HS-5 (cell line): ENCODE results near the gene GAD1.
A peak's percentile ranks its signal among the peaks of the same experiment; 100 is the strongest.

Source experiments
- DNase-seq: peaks from one replicate; pipeline ENCODE4 v3.0.0-alpha.2; 2012; ENCODE audit warnings: low read depth

GAD1 gene

DNA sequence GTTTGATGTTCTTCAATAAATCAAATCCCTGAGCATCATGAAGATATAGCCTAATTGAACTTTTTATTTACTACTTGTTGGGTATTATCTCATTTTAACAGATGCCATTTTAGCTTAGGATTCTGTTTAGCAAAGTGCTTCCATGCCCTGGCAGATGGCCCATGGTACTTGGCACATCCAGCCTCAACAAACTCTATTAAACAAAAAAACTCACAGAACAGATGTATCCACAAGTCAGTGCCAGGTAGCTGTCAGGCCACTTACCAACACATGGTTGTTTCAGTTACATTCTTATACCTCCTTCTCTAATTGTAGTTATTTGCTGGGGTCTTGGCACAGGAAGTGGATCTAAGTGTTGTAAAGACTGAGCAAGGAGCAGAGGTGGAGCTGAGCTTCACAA is 29.6 kb downstream of the GAD1 start:
- no peak for DNase-seq

DNA sequence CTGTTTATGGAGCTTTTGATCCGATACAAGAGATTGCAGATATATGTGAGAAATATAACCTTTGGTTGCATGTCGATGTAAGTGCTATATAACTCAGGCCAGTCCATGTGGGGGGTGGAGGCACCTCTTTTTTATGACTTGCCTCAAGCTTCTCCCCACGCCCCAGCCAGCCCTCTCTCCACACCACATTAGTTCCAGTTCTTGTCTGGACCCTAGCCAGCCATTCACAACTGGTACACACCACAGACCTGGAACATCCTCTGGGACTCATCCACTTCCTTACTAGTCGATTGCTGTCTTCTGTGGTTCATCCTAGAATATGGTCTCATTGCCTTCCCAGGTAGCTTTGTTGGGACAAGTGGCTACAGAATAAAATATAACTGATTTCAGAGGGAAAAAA is 31.0 kb downstream of the GAD1 start:
- DNase-seq = no peak

DNA sequence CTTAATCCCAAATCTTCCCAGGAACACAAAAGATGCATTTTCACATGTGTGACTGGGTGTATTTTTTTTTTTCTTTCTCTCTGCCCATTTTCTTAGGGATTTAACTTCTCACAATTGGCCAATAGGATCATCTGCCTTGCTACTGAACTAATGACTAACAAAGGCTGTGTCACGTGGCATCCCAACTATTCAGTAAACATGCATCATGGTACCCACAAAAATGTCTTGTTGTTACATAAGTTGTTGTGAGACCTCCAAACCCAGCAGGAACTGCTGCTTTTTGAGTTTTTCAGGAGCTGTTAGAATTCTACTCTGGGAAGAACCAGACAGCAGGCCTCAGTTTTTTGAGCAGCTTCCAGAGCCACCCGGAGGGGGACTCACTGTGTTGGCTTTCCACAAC is 31.9 kb downstream of the GAD1 start:
- DNase-seq = peak; percentile 76

DNA sequence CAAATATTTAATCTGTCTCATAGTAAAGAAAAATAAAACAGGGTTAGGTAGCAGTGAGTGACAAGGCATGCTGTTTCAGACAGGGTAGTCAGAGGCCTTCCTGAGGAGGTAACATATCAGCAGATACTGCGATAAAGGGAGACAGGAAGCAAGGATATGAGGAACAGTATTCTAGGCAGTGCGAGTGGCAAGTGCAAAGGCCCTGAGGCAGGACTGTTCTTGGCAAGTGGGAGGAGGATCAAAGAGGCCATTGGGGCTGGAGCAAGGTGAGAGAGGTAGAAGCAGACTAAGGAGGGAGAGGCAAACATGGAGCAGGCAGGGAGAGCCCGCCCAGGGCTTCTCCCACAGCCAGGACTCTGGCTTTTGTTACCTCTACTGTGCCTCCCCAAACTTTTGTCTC is 33.6 kb downstream of the GAD1 start:
- no peak for DNase-seq

DNA sequence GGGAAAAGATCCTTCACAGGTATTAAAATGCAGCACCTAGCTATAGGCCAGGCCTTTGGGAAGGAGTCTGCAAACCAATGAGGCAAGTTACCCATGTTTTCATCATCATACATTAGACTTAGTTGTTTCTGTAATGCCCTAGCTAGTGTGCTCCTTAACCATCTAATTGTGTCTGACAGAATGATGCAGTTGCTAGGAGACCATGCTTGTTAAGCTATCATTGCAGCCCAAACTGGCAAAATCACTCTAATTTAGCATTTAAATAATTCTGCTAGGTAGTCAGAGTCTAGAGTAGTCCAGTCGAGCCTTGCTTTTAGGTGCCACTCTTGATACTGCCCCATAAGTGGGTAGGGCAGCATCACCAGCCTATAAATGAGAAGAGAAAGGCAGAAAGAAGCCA is 34.9 kb downstream of the GAD1 start:
- DNase-seq = no peak

DNA sequence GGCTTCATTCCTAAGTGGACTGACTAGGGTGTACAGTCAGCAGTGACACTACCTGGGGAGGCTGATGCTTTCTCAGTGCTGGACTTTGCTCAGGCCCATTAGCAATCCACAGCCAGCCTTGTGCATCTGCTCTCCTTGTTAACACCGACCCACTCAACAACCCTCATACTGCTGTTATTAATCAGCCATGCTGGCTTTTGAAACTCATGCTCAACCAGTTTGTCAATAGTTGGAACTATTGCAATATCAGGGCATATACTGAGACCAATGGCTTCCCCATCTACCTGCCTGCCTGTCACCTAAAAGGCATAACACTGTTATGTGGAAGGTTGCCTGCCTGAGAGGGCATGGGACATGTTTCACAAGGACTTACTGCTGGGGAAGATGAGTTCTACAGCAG is 39.4 kb downstream of the GAD1 start:
- DNase-seq = no peak

DNA sequence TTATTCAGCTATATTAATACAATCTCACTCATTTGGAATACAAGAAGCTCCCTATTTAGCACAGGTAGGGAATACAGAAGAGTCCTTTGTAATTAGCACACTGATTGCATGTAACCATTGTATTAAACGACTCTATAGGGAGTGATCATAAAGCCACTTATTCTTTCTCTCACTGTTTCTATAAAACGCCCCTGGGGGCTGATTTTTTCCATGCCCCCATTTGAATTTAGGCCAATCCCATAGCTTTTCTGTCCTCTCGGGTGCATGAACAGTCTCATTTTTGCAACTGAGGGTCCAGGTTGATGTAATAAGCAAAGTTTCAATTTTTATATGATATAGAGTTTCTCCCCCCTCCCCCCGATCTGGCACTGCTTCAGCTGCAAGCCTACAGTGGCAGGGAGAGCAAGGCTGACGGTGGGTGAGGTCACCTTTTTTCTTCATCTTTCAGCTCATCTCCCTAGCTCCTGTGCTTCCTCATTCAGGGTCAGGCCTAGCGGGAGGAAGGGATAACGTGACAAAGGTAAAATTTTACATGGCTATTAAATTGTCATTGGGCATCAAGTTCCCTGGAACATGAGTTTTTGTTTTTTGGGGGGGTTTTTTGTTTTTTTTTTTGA is 45.7 kb downstream of the GAD1 start:
- no peak for DNase-seq

DNA sequence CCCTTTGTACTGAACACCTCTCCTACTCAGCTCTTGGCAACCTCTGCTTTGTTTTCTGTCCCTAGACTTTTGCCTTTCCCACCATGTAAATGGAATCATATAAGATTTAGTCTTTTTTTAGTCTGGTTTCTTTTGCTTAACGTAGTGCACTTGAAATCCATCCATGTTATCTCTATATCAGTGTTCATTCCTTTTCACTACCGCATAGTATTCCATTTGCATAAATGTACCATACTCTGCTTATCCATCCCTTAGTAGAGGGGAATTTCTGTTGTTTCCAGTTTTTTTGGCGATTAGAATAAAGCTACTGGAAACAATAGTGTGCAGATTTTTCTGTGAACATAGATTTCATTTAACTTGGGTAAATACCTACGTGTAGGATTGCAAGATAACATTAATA is 46.4 kb downstream of the GAD1 start:
- no peak for DNase-seq

DNA sequence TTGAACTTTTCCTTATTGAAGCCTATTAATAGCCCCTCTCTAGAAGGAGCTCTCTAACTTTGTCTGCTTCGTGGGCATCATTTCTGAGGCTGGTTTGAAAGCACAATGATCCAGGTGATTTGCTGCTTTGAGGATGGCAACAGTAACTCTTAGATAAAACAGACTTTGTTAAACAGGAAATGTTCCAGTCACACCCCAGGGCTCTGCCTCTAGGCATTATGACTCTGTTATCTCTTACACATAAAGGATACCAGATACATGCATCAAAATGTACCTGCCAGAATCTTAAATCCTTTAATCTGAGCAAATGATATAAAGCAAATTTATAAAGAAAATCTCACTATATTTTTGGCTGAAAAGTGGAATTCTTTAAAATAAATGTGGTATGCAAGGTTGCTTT is 52.3 kb downstream of the GAD1 start:
- DNase-seq = no peak

DNA sequence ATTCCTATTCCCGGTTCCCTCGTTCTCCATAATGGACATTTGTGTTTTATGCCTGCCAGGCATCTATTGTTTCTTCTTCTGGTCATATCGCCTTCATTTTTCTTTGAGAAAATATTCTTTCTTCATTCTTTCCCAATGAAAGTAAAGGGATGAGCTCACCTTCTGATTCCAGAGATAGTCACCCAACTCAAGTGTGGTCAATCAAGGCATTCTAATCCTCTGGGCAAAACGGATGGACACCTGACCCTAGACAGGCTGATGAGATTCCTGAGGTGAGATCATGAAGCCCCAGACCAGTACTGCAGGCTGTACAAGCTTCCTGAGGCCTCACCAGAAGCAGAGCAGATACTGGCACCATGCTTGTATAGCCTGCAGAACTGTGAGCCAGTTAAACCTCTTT is 52.8 kb downstream of the GAD1 start:
- DNase-seq = no peak

DNA sequence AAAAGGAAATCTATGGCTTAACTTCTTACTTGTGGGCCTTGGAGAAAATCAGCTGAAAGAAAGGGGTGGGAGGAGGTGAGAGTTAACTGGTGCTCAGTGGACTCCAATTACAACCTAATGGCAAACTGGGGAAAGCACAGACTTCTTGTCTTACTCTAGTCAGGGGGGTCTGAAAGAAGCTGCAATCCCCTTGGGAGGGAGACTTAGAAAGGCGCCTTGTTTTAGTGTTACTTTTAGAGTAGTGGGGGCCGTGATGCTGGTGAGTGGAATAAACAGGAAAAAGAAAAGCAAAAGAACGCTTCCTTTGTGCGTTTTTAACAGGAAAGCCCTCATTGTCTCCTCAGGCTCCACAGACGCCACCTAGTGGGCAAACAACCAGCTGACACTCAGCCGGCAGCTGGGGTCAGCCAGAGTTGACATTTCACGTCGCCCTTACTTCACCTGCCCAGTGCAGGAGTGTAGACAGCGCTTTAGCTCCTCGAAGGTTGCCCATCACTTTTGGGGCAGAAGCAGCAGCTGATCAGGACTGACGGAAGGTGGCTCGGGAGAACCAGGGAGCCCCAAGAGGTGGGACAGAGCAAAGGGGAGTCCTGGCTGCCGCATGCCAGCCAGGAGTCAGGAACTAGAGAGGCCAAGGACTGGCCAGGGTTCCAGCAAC is 56.5 kb downstream of the GAD1 start:
- peak; percentile 57 for DNase-seq

DNA sequence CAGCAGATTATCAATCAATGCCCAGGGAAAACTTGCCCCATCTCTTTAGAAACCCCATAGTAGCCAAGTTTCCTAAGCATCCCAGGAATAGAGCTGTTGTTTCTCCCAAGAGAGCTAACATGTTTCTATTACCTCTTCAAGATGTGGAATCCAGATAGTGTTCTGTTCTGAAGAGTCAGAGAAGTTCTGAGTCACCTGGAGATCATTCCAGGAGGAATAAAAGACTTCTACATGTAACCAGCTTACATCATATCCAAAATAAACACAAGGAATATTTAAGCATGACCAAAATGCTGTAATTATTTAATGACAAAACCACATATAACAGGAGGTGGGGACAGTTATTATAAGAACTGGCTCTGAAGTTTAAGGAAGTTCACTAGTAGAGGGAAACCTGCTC is 61.4 kb downstream of the GAD1 start:
- DNase-seq = no peak

DNA sequence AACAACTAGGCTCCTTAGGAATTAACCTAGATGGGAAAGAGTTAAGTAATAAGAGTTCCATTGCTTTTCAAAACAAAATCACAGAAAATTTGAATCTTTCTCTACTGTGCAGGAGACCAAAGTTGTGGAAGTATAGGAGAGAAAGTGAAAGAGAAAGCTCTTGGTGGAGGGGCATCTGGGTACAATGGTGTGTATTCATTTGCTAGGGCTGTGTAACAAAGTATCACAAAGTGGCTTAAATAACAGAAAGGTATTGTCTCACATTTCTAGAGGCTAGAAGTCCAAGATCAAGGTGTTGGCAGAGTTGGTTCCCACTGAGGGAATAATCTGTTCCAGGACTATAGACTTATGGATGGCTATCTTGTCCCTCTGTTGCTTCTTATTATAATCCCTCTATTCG is 61.8 kb downstream of the GAD1 start:
- DNase-seq = no peak

DNA sequence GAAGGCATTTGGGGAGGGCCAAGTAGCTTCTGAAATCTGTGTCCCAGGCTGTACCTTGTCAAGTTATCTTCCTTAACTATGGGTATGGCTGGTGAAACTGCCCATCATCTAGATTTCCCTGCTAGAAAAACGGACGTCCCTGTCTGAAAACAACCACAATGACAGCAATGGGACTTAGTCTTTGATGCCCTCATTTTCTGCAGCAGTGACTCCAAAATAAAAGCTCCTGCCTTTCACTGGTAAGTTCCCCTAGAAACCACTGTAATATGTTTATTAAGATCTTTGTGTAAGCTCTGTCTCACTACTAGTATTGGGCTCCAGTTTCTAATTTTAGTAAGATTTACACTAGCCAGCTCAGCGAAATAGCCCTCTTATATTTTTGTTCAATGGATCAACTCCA is 65.2 kb downstream of the GAD1 start:
- DNase-seq = no peak

DNA sequence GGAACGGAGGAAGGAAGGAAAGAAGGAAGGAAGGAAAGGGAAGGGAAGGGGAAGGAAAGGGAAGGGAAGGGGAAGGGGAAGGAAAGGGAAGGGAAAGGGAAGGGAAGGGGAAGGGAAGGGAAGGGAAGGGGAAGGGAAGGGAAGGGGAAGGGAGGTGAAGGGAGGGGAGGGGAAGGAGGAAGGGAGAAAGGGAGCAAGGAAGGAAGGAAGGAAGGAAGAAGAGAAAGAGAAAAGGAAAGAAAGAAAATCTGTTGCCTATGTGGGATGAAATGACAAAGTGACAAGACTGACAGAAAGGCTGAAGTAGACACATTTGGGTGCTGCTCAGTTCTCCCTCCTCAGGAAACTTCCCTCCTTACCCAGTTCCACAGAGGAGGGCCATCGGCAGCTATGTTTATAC is 66.1 kb downstream of the GAD1 start:
- no peak for DNase-seq

DNA sequence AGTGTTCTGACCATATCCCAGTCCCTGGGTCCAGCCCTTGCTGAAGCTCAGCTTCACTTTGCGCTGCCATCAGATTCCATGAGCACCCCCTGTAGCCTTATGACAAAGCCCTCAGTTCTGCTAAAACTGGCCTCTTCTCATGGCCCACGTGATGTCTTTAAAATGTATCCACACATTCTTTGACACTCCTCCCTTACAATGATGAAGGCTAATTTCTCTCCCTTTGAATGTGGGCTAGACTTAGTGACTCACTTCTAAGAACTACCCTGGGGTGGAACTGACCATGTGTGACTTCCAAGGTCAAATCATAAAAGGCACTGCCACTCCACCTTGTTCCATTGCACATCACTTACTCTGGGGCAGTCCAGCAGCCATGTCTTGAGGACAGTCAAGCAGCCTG is 67.0 kb downstream of the GAD1 start:
- DNase-seq = no peak

DNA sequence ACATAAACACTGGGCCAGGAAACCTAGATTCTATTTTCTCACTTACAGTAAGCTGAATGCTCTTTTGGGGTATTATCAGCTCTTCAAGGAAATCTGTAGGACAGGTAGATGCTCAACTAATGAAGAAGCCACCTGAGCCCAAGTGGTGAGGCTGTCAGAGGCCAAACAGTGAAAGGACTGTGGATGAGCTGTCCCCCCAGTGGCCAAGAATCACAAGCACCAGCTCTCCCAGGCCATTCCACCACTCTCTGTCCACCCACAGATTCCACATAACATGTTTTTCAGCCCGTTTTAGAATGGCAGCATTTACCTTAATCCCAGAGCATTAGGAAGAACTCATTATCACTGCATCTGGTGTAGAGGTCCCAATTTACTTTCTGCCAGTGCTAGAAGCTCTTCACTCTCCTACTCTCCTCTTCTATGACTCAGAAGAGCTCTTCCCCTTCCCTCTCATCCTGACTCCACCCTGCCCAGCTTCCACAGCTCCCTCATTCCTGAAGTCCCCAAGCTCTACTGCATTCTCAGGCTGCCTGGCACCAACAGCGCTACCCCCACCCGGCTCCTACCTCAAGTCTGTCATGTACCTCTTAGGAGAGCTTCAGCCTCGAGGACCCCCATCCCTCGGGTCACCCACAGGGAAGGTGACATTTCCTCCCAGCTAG is 68.6 kb downstream of the GAD1 start:
- DNase-seq = peak; percentile 26

DNA sequence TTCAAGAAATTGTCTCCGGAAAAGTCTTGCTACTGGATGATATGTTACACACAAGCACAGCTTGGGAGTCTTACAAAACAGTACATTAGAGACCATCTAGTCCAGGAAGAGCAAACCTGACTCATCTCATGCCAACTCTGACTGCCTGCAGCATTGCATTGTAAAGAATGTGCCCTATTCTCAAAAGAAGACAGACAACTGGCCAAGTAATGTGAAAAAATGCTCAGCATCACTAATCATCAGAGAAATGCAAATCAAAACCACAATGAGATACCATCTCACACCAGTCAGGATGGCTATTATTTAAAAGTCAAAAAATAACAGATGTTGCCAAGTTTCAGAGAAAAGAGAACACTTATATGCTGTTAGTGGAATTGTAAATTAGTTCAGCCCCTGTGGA is 69.7 kb downstream of the GAD1 start:
- DNase-seq = peak; percentile 94

DNA sequence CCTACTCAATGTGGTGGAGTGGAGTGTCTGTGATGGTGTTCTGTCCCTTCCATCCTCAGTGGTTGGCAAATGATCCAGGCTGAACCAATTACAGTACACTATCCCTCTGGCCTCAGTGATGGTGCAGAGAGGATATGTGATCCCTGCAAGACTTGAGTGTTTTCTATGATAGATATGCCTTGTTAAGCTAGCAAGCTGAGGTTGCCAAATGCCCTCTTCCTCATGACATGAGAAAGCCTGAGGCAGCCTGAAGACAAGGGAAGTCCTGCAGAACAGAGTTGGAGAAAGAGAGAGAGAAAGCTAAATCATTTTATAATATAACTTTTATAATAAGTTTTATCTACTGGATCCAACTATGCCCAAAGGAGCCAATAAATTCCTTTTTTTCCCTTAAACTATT is 70.8 kb downstream of the GAD1 start:
- no peak for DNase-seq

DNA sequence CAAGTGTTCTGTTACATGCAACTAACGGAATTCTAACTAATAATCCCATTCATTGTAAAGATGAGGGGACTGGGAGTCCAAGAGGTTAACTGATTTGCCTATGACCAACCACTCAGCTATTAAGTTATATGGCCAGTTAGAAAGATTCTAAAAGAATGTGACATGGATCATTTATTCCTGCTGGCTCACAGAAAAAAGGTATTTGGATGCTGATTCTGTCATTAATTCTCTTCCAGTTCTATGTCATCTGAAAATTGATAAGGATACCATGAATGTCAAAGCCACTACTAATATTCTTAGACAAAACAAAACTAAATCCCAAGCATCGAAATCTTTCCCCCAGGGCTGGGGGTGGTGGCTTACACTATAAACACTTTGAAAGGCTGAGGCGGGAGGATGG is 71.2 kb downstream of the GAD1 start:
- no peak for DNase-seq

DNA sequence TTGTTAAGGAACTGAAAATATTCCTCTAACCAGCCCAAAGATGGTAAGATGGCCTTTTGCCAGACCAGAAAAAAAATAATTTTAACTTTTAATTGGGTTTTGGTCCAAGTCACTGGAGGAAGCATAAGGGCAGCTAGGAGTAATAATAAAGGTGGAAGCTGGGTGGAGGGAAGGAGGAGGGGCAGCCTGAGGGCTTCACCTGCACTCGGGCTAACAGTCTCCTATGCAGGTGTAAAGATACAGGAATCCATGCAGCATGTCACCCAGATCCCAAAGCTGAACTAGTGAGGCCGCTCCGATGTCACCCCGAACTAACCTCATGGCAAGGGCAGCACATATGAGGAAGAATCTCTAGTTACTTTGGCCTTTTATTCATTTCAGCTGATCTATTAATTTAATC is 75.2 kb downstream of the GAD1 start:
- no peak for DNase-seq

DNA sequence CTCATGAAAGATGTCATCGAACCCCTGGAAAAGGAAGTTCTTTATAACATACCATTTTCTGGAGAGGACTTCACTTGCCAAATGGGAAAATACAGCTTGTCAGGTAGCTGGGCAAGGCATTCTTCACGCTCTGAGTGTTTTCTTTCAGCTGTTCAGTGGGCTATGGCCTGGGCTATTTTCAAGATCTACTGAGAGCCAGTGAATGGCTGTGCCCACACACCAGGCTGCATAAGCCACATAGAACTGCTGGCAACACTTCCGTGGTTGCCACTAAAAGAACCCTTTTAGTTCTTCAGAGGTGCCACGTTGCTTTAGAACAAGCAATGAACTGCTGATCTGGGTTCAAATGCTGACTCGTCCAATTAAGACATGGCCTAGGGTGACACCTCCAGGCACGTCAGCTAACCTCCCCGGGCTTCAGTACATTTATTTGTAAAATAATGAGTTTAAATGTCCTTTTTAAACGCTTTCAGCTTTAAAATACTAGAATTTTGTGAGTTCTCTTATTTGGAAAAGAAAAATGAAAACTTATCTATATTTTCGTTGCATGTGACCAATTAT is 75.8 kb downstream of the GAD1 start:
- no peak for DNase-seq

DNA sequence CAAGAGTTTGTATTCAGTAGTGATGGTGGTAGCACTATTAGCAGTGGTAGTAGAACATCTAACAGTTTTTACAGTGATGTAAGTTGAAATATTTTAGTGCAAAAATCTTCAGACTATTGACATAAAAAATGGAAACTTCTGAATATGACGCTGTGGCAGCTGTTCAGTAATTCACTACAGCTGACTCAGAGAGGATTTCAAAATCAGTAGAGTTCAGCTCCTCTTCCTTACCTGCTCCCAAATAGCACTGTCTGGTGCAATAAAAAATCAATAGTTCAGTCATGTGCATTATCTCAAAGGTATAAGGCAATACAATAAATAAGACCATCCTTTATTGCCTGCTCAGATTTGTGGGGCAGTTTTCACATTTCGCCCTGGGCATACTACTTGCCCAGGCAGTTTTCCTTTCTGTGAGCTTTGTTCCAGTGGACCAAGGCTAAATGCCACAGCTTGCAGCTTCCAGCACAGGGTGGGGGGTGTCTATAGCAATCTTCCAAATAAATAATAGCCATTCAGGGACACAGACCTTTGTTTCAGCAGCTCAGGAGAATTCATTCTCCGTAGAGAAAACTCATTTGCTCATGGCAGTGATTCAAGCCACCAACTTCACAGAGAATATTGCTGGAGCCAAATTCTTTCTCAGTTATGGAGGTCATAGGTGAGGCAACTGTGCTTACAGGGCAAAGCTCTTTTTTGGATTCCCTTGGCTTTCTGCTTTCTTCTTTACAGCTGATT is 78.5 kb downstream of the GAD1 start:
- DNase-seq = peak; percentile 26
